AG09319 (cell line): Measurements from ENCODE around the gene DET1.

Source experiments
- DNase-seq: peaks from one replicate; pipeline ENCODE4 v3.0.0-alpha.2; 2010; ENCODE audit warnings: low read depth; ENCODE audit errors: extremely low read depth
- TF ChIP-seq, protein P1 (sequence below): IDR thresholded peaks from 2 replicates; pipeline ENCODE4 v1.5.1; 2011; ENCODE audit warnings: low read depth, mild to moderate bottlenecking, inconsistent platforms, low read length, moderate library complexity

The DET1 gene

DNA sequence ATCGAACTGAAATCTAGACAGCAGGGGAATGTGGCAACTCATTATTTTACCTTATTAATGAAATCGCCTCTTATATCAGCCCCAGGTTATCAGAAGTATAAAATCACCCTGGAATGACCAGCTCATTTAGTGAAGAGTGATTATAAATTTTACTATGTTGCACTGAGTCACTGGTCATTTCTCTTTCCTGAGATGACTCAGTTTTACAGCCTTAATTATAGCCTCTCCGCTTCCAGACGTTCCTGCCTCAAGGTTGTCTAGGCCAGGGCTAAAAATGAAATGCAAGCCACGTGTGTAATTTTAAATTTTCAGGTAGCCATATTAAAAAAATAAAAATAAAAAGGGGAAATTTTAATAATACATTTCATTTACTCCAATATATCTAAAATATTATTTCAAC is 33.3 kb downstream of the DET1 start:
- peak; percentile 10 for DNase-seq
- TF ChIP-seq, protein P1, sequence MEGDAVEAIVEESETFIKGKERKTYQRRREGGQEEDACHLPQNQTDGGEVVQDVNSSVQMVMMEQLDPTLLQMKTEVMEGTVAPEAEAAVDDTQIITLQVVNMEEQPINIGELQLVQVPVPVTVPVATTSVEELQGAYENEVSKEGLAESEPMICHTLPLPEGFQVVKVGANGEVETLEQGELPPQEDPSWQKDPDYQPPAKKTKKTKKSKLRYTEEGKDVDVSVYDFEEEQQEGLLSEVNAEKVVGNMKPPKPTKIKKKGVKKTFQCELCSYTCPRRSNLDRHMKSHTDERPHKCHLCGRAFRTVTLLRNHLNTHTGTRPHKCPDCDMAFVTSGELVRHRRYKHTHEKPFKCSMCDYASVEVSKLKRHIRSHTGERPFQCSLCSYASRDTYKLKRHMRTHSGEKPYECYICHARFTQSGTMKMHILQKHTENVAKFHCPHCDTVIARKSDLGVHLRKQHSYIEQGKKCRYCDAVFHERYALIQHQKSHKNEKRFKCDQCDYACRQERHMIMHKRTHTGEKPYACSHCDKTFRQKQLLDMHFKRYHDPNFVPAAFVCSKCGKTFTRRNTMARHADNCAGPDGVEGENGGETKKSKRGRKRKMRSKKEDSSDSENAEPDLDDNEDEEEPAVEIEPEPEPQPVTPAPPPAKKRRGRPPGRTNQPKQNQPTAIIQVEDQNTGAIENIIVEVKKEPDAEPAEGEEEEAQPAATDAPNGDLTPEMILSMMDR: no peak

DNA sequence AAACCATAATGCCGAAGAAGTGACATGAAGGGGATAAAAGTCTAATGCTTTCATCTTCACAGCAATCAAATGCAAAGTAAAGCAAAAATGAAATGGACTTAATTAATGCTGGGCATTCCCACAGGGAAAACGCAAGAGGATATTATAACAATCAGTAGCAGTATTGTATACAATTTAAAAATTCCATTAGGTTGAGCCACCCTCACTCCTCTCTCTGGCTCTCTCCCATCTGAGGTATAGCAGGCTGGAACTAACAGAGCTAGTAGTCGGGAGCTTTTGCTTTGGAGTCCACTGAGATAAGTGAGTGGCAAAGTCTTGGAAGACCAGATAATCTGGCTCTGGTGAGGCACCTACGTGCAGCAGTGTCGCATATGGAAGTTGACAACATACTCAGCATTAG is 33.9 kb downstream of the DET1 start:
- no peak for DNase-seq
- TF ChIP-seq, protein P1: no peak

DNA sequence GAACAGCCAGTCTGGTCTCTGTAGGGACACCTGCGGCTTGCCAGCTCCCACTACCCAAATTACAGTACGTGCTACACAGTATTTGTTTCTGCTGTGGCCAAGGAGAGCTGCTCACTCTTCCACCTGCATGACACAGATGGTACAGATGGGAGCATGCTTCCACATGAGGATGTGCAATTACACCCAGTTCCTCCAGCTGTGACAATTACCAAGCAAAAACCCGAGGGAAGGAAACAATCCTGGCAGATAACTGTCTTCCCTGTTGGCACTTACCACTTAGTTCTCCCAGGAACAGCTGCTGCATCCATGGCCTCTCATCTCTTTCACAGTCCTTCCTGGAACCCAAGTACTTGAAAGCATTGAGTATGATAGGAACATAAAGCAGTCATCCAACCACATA is 34.4 kb downstream of the DET1 start:
- TF ChIP-seq, protein P1: no peak
- DNase-seq: no peak

DNA sequence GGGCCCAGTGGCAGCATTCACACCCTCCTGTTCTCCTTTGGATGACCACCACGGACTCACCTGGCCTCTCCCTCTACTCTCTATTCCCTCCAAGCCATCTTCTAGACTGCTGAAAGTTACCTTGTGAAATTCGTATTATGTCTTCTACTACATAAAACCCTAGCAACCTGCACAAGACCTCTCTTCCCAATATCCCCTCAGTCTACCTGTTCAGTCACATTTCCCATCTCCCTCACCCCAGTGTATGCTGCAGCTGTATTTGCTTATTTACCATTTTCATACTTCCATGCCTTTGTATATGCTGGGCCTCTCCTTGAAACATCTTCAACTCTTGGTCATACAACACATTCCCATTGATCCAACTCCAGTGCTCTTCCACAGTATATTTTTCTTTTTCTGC is 35.3 kb downstream of the DET1 start:
- DNase-seq: no peak
- TF ChIP-seq, protein P1: no peak

DNA sequence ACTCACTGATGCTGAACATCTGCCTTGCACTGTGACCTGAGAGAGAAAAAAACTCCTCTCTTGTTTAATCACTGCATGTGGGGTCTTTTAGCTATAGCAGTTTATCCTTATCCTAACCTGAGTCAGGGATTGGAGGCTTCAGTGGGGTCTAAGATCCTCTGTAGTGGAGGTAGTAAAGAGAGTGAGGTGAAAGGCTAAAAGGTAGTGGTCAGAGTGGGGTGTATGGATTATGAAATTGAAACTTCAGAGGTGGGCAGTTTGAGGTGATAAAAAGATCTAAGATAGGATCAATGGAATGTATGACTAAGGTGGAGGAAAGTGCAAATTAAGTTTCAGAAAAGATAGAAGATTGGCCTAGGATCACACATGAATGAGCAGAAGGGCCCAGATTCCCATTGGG is 36.5 kb downstream of the DET1 start:
- TF ChIP-seq, protein P1: no peak
- DNase-seq: no peak

DNA sequence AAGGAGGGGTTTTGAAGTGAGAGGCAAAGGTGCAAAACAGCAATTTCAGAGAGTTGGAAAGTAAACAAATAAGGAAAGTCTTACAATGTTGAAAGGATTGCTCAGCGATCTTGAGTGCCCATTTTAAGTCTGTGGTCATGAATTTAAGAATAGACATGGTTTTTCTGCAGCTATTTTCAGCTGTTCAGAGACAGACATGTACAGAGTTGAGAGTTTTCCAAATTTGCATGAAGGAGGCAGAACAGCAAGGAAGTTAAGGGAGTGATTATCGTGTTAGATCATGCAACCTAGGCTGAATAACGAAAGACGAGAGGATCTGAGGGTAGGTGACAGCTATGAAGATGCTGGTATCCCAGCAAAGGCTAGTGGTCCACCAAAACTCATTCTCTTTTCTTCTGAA is 37.2 kb downstream of the DET1 start:
- TF ChIP-seq, protein P1: no peak

DNA sequence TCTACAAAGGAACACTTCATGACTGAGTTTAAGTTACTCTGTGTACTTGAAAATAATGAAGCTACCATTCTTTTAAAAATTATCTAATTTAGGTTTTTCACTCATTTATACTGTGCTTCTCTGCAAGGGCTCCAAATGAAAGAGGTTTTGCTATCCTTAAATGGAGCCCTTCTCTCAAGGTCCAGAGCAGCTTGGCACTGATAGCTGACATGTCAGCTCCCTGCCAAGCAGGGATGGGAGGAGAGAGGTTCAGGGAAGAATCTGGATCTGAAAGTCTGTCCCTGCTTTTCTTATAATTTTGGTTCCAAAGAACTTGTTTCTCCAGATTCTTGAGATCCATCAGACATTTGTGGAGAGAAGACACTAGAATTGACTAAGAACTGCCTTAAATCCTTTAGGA is 39.9 kb downstream of the DET1 start:
- no peak for DNase-seq
- TF ChIP-seq, protein P1: no peak

More for the DNA sequence above, 37.2 kb downstream of the DET1 start:
- DNase-seq: no peak
